DND-41 (cell line): Measurements from ENCODE around the gene PYGB.

Source experiments
- ATAC-seq: fragments of 200-7000 bp; cut with Tn5 transposase; 3 replicates; pipeline ENCODE4 v1.9.1; 2021; ENCODE audit warnings: low read depth; ENCODE audit not compliant: insufficient read depth
- DNase-seq: peaks from one replicate; pipeline ENCODE4 v3.0.0-alpha.2; 2020
- H2AFZ ChIP-seq: 2 replicates; pipeline ENCODE4 v1.6.0; 2012; ENCODE audit warnings: low read depth, low read length
- H3K27ac ChIP-seq: 2 replicates; pipeline ENCODE4 v1.5.1; 2012; ENCODE audit warnings: low read length, inconsistent platforms
- H3K27me3 ChIP-seq: fragments of 200-600 bp; sonication (generic); 2 replicates; pipeline ENCODE4 v1.6.0; 2012; ENCODE audit warnings: low read length, mild to moderate bottlenecking, inconsistent platforms; ENCODE audit not compliant: insufficient read depth, poor library complexity
- H3K36me3 ChIP-seq: 2 replicates; pipeline ENCODE4 v1.5.1; 2012; ENCODE audit warnings: low read length, inconsistent platforms; ENCODE audit not compliant: insufficient read depth
- H3K4me1 ChIP-seq: 2 replicates; pipeline ENCODE4 v1.5.1; 2012; ENCODE audit warnings: mild to moderate bottlenecking, low read length; ENCODE audit not compliant: insufficient read depth
- H3K4me2 ChIP-seq: 2 replicates; pipeline ENCODE4 v1.6.0; 2012; ENCODE audit warnings: mild to moderate bottlenecking, moderate library complexity, low read length, inconsistent platforms; ENCODE audit not compliant: insufficient read depth
- H3K4me3 ChIP-seq, 2 experiments: fragments of 200-600 bp in 1 of 2; shearing (Covaris generic) in 1 of 2; 2 replicates each; pipeline ENCODE4 v1.5.1; 2012 to 2016; ENCODE audit warnings: inconsistent platforms in 2 of 2, low read length in 2 of 2, mild to moderate bottlenecking in 2 of 2, low read depth in 1 of 2, moderate library complexity in 1 of 2
- H3K79me2 ChIP-seq: 2 replicates; pipeline ENCODE4 v1.6.0; 2012; ENCODE audit warnings: low read length, inconsistent platforms; ENCODE audit not compliant: insufficient read depth
- H3K9ac ChIP-seq: 2 replicates; pipeline ENCODE4 v1.6.0; 2012; ENCODE audit warnings: low read depth, mild to moderate bottlenecking, inconsistent platforms, low read length, moderate library complexity
- H3K9me3 ChIP-seq: 2 replicates; pipeline ENCODE4 v1.5.1; 2012; ENCODE audit warnings: low read length, moderate library complexity, mild to moderate bottlenecking, inconsistent platforms; ENCODE audit not compliant: insufficient read depth, severe bottlenecking
- H4K20me1 ChIP-seq: 2 replicates; pipeline ENCODE4 v1.6.0; 2012; ENCODE audit warnings: low read length; ENCODE audit not compliant: insufficient read depth
- EZH2 ChIP-seq: IDR thresholded peaks from 3 replicates; pipeline ENCODE4 v1.6.1; 2012; ENCODE audit warnings: borderline replicate concordance, low read depth, mild to moderate bottlenecking, moderate library complexity, low read length, inconsistent platforms; ENCODE audit not compliant: severe bottlenecking
- TF ChIP-seq, protein P1 (sequence below): IDR thresholded peaks from 2 replicates; pipeline ENCODE4 v1.5.1; 2012; ENCODE audit warnings: borderline replicate concordance, low read length, moderate library complexity, mild to moderate bottlenecking; ENCODE audit not compliant: poor library complexity, severe bottlenecking; ENCODE audit errors: extremely low read depth

The PYGB gene

DNA sequence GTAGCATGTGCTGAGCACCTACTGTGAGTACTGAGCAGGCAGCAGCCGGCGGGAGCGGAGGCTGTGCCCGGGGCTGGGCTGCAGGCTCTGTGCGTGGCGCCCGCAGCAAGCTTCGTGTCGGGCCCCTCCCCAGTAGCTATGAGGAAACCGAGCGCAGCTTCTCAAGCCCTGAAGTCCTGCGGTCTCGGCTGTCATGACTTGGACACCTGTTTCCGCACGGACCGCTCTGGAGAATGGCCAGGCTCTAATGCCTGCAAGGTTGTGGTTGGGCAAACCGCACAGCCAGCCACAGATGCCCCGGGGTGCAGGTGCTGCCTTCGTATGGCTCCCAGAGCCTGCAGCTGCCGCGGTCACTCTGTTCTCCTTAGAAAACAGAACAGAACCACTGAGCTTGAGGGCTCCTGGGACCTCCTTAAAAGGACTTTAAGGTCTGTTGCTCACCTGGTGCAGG is 33.7 kb downstream of the PYGB start:
- Histone ChIP-seq H3K9me3 (no peaks in the 10 kb centered on the region), H3K27ac (peak overlapping the region; percentile 6; the same call in 1 of the 2 replicates), H2AFZ (no peak overlapping the region), H3K27me3 (no peaks in the 10 kb centered on the region), H3K4me3 (no peak overlapping the region), H4K20me1 (peaks cover 4% of the 10 kb centered on the region; the same call in 1 of the 2 replicates), H3K36me3 (peaks cover 97% of the 10 kb centered on the region), H3K4me2 (no peak overlapping the region), H3K79me2 (no peaks in the 10 kb centered on the region), H3K9ac (no peak overlapping the region), H3K4me1 (no peaks in the 10 kb centered on the region)
- DNase-seq (peak; percentile 60), ATAC-seq (peak; percentile 41)
- TF ChIP-seq, protein P1, sequence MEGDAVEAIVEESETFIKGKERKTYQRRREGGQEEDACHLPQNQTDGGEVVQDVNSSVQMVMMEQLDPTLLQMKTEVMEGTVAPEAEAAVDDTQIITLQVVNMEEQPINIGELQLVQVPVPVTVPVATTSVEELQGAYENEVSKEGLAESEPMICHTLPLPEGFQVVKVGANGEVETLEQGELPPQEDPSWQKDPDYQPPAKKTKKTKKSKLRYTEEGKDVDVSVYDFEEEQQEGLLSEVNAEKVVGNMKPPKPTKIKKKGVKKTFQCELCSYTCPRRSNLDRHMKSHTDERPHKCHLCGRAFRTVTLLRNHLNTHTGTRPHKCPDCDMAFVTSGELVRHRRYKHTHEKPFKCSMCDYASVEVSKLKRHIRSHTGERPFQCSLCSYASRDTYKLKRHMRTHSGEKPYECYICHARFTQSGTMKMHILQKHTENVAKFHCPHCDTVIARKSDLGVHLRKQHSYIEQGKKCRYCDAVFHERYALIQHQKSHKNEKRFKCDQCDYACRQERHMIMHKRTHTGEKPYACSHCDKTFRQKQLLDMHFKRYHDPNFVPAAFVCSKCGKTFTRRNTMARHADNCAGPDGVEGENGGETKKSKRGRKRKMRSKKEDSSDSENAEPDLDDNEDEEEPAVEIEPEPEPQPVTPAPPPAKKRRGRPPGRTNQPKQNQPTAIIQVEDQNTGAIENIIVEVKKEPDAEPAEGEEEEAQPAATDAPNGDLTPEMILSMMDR: no peak
- no peak for TF ChIP-seq EZH2

DNA sequence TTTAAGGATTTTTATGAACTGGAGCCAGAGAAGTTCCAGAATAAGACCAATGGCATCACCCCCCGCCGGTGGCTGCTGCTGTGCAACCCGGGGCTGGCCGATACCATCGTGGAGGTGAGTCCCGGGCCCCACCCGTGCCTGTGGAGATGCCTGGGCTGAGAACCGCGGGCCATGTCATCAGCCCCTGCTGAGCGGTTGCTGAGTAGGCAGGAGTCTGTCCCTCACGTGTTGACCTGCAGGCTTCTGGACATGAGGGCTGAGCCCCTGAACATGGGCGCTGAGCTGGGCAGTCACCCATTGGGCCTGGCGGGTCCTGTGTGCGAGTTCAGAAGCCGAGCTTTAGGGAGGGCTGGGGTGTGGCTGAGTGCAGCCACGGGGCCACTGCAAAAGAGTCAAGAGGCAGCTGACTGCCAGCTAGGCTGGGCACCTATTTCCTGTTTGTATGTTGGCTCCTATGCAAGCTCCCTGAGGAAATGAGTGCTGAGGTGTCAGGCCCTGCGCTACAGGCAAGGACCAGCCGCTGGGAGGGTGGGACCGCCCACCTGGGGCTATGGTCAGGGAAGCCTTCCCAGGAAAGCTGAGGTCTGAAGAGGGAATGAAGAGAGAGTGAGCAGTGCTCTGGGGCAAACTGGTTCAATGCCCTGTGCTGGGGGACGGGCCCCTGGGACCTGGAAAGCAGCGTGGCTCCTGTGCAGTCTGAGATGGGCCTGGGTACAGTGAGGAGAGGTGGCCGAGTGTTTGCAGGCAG is 34.3 kb downstream of the PYGB start:
- no peaks in the 10 kb centered on the region for H3K4me1 ChIP-seq
- no peaks in the 10 kb centered on the region for H3K79me2 ChIP-seq
- no peak overlapping the region for H3K9ac ChIP-seq
- DNase-seq (no peak), ATAC-seq (peak; percentile 7; the same call in 1 of the 3 replicates)
- peaks cover 97% of the 10 kb centered on the region for H3K36me3 ChIP-seq
- H3K27ac ChIP-seq: peak overlapping the region; percentile 27; the same call in 1 of the 2 replicates
- H2AFZ ChIP-seq: no peak overlapping the region
- no peak overlapping the region for H3K4me2 ChIP-seq
- no peak overlapping the region for H3K4me3 ChIP-seq
- H3K9me3 ChIP-seq: no peaks in the 10 kb centered on the region
- no peak for TF ChIP-seq EZH2
- TF ChIP-seq, protein P1: no peak
- H4K20me1 ChIP-seq: peaks cover 7% of the 10 kb centered on the region; the same call in 1 of the 2 replicates
- no peaks in the 10 kb centered on the region for H3K27me3 ChIP-seq

DNA sequence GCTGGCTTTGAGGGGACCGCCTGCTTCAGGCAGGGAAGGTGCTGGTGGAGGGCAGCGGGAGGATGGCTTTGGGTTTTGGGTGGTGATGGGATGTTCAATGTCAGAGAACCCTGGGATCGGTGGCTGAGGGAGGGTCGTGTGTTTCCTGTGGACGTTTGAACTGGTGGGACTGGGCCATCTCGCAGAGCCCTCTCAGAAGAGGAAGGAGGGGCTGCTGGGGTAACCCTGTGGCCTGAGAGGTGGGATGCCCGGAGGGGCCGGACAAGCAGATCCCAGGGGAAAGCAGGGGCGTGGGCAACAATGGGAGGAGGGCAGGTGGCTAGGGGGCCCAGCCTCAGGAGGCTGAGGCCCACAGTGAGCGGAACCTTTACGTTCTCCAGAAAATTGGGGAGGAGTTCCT is 34.9 kb downstream of the PYGB start:
- ATAC-seq: no peak
- H3K79me2 ChIP-seq: no peaks in the 10 kb centered on the region
- H3K4me1 ChIP-seq: no peaks in the 10 kb centered on the region
- H3K9ac ChIP-seq: no peak overlapping the region
- no peak for DNase-seq
- no peak overlapping the region for H3K27ac ChIP-seq
- H3K9me3 ChIP-seq: no peaks in the 10 kb centered on the region
- H3K4me3 ChIP-seq: no peak overlapping the region
- H3K36me3 ChIP-seq: peaks cover 97% of the 10 kb centered on the region
- no peak overlapping the region for H2AFZ ChIP-seq
- H3K4me2 ChIP-seq: no peak overlapping the region
- peaks cover 7% of the 10 kb centered on the region for H4K20me1 ChIP-seq
- no peaks in the 10 kb centered on the region for H3K27me3 ChIP-seq
- TF ChIP-seq, protein P1: no peak
- TF ChIP-seq EZH2: no peak
